BE2C (cell line): ENCODE results near the gene NCAM2.

Experiments used
- DNase-seq: peaks from one replicate; pipeline ENCODE4 v3.0.0-alpha.2; 2020
- H3K27me3 ChIP-seq: fragments of 250-450 bp; sonication (Bioruptor Pico); 2 replicates; pipeline ENCODE4 v1.5.1; 2020; ENCODE audit warnings: mild to moderate bottlenecking
- H3K36me3 ChIP-seq: fragments of 250-450 bp; sonication (Bioruptor Pico); 2 replicates; pipeline ENCODE4 v1.5.1; 2020; ENCODE audit warnings: mild to moderate bottlenecking
- H3K4me1 ChIP-seq: fragments of 250-450 bp; sonication (Bioruptor Pico); 2 replicates; pipeline ENCODE4 v1.5.1; 2020
- H3K4me3 ChIP-seq: 2 replicates; pipeline ENCODE4 v1.5.1; 2011; ENCODE audit warnings: low read depth, low read length
- H3K9me3 ChIP-seq: fragments of 250-450 bp; sonication (Bioruptor Pico); 2 replicates; pipeline ENCODE4 v1.5.1; 2020
- CTCF ChIP-seq: IDR thresholded peaks from 2 replicates; pipeline ENCODE4 v1.5.1; 2012; ENCODE audit warnings: mild to moderate bottlenecking, low read depth, low read length

NCAM2 gene

GRCh38 chr21:21283810-21284209 is 285.6 kb downstream of the NCAM2 start:
- Histone ChIP-seq H3K9me3 (no peaks in the 10 kb centered on the region; the same call in 1 of the 2 replicates), H3K4me1 (peaks cover 10% of the 10 kb centered on the region), H3K4me3 (no peak overlapping the region), H3K27me3 (no peaks in the 10 kb centered on the region), H3K36me3 (no peaks in the 10 kb centered on the region)
- no peak for DNase-seq
- no peak for TF ChIP-seq CTCF

- DNase-seq: no peak
- H3K4me3 ChIP-seq: no peak overlapping the region
Observed at GRCh38 chr21:21286170-21286798, 288.1 kb downstream of the NCAM2 start.

DNA sequence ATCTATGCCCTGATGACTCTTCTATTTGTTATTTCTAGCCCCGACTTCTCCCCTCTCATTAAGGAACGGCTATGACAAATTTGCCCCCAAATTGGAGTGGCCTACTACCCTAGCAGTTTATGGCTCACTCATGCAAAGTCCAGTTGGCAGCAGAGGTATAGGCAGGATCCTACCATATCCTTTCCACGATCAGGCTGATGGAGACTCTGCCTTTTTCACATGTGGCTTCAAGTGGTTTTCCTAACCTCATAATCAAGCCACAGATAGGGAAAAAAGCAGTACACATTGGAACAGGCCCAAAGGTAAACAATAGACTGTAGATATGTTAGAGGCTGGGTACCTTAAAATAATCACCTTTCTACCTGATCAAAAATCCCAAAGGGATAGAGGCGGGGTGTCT is 292.5 kb downstream of the NCAM2 start:
- DNase-seq: peak; percentile 57
- no peaks in the 10 kb centered on the region for H3K27me3 ChIP-seq
- no peak overlapping the region for H3K4me3 ChIP-seq
- H3K9me3 ChIP-seq: no peaks in the 10 kb centered on the region
- no peaks in the 10 kb centered on the region; the same call in 1 of the 2 replicates for H3K36me3 ChIP-seq
- H3K4me1 ChIP-seq: peaks cover 22% of the 10 kb centered on the region
- TF ChIP-seq CTCF: no peak

More at GRCh38 chr21:21286170-21286798, 288.1 kb downstream of the NCAM2 start:
- peaks cover 19% of the 10 kb centered on the region for H3K4me1 ChIP-seq
- no peak for TF ChIP-seq CTCF
- no peaks in the 10 kb centered on the region for H3K36me3 ChIP-seq
- H3K27me3 ChIP-seq: no peaks in the 10 kb centered on the region
- H3K9me3 ChIP-seq: no peaks in the 10 kb centered on the region; the same call in 1 of the 2 replicates

DNA sequence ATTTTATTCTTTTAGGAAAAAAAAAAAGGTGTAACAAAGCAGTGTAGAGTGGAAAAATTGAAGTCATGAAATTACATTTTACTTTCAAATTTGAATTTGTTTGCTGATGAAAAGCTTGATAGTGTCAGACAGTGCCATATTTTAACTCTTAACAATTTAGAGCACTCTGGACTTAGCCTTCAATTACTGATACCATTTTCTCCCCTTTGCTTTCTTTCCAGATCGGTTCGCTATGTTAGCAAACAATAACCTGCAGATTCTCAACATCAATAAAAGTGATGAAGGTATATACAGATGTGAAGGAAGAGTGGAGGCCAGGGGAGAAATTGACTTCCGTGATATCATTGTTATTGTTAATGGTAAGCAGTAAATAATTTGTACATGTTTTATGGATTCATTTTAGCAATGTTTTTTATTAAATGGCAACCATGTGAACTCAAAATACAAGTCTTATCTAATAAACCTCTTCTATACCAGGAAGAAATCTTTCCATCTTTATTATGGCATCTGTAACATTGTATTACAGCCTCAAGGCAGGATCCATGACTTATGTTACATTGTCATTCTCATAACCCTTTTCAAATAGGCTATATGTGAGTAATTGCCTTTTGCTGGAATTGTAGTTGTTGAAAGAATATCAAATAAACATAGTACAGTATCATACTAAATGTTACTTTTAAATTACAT is 293.8 kb downstream of the NCAM2 start:
- TF ChIP-seq CTCF: no peak
- Histone ChIP-seq H3K4me1 (peaks cover 22% of the 10 kb centered on the region), H3K9me3 (no peaks in the 10 kb centered on the region)

GRCh38 chr21:21295303-21295702 is 297.1 kb downstream of the NCAM2 start:
- no peak for DNase-seq
- no peak overlapping the region for H3K4me3 ChIP-seq
- no peaks in the 10 kb centered on the region for H3K27me3 ChIP-seq
- no peaks in the 10 kb centered on the region for H3K9me3 ChIP-seq
- H3K4me1 ChIP-seq: peaks cover 22% of the 10 kb centered on the region
- no peak for TF ChIP-seq CTCF
- no peaks in the 10 kb centered on the region; the same call in 1 of the 2 replicates for H3K36me3 ChIP-seq

More for the DNA sequence above, 293.8 kb downstream of the NCAM2 start:
- Histone ChIP-seq H3K27me3 (no peaks in the 10 kb centered on the region), H3K4me3 (peak overlapping the region; percentile 4; the same call in 1 of the 2 replicates), H3K36me3 (no peaks in the 10 kb centered on the region; the same call in 1 of the 2 replicates)
- no peak for DNase-seq

- Histone ChIP-seq H3K27me3 (no peaks in the 10 kb centered on the region), H3K36me3 (no peaks in the 10 kb centered on the region; the same call in 1 of the 2 replicates), H3K4me3 (no peak overlapping the region), H3K9me3 (no peaks in the 10 kb centered on the region), H3K4me1 (peaks cover 6% of the 10 kb centered on the region)
- no peak for TF ChIP-seq CTCF
- no peak for DNase-seq
Observed at GRCh38 chr21:21297211-21297610, 299.0 kb downstream of the NCAM2 start.
